ENCODE results near the gene C5AR1.
A peak's percentile ranks its signal among the peaks of the same experiment; 100 is the strongest.

C5AR1 gene

GRCh38 chr19:47350630-47351029 lies 41.0 kb downstream of the C5AR1 start:
- no peak for DNase-seq (ENCODE audit: low read depth)
- no peak for TF ChIP-seq CTCF (conservative IDR thresholded peaks at IDR 0.05; ENCODE audit: low read depth, low read length)
- H3K4me3 ChIP-seq (ENCODE audit: low read length), result no peak overlapping the region

- peak; percentile 11 for DNase-seq (ENCODE audit: low read depth)
- TF ChIP-seq CTCF (conservative IDR thresholded peaks at IDR 0.05; ENCODE audit: low read depth, low read length), result no peak
- no peak overlapping the region for H3K4me3 ChIP-seq (ENCODE audit: low read length)
Measured at GRCh38 chr19:47351548-47351947, 41.9 kb downstream of the C5AR1 start.

GRCh38 chr19:47352095-47352494 lies 42.4 kb downstream of the C5AR1 start:
- TF ChIP-seq CTCF (conservative IDR thresholded peaks at IDR 0.05; ENCODE audit: low read depth, low read length), result no peak
- H3K4me3 ChIP-seq (ENCODE audit: low read length), result no peak overlapping the region
- no peak for DNase-seq (ENCODE audit: low read depth)

GRCh38 chr19:47353307-47353712 lies 43.6 kb downstream of the C5AR1 start:
- no peak for TF ChIP-seq CTCF (conservative IDR thresholded peaks at IDR 0.05; ENCODE audit: low read depth, low read length)
- DNase-seq (ENCODE audit: low read depth), result no peak
- no peak overlapping the region for H3K4me3 ChIP-seq (ENCODE audit: low read length)

- no peak for DNase-seq (ENCODE audit: low read depth)
- H3K4me3 ChIP-seq (ENCODE audit: low read length), result no peak overlapping the region
- no peak for TF ChIP-seq CTCF (conservative IDR thresholded peaks at IDR 0.05; ENCODE audit: low read depth, low read length)
Measured at GRCh38 chr19:47356900-47357299, 47.2 kb downstream of the C5AR1 start.

GRCh38 chr19:47357788-47358680 lies 48.4 kb downstream of the C5AR1 start:
- peak; percentile 42 for TF ChIP-seq CTCF (conservative IDR thresholded peaks at IDR 0.05; ENCODE audit: low read depth, low read length)
- H3K4me3 ChIP-seq (ENCODE audit: low read length), result no peak overlapping the region
- DNase-seq (ENCODE audit: low read depth), result no peak

GRCh38 chr19:47358936-47359335 lies 49.3 kb downstream of the C5AR1 start:
- no peak for DNase-seq (ENCODE audit: low read depth)

More at GRCh38 chr19:47358936-47359335, 49.3 kb downstream of the C5AR1 start:
- no peak for TF ChIP-seq CTCF (conservative IDR thresholded peaks at IDR 0.05; ENCODE audit: low read depth, low read length)
- H3K4me3 ChIP-seq (ENCODE audit: low read length), result no peak overlapping the region
